PC-3 (cell line): ENCODE measurements around the gene SENP6. TPM values are rescaled to one million over a fixed set of nuclear protein-coding genes. Genes with fewer than 3 reads are reported as not detected.

Source experiments
- ATAC-seq: fragments of 200-7000 bp; cut with Tn5 transposase; 2 replicates; pipeline ENCODE4 v1.9.1; 2020; ENCODE audit warnings: mild to moderate bottlenecking, moderate library complexity
- BruUV-seq: library from RNA; stranded (reverse); fragments of 400-500 nt; replicated peaks from 2 replicates; lab custom pipeline; 2021; lab: Mats Ljungman, UMichigan
- CTCF ChIA-PET: fragments of 300-600 bp; sonication (Branson Sonifier 250); formaldehyde crosslinking; loops from one replicate; lab custom pipeline; 2022; ENCODE audit warnings: antibody characterized with exemption; lab: Charles Lee
- POLR2A ChIA-PET: fragments of 300-600 bp; sonication (Branson Sonifier 250); formaldehyde crosslinking; loops from one replicate; lab custom pipeline; 2022; ENCODE audit warnings: antibody characterized with exemption; ENCODE audit not compliant: unreplicated experiment; lab: Charles Lee
- DNase-seq: peaks from one replicate; pipeline ENCODE4 v3.0.0-alpha.2; 2015
- H2AFZ ChIP-seq: fragments of 300-600 bp; sonication (generic); 2 replicates; pipeline ENCODE4 v1.6.0; 2016; ENCODE audit warnings: antibody characterized with exemption, low read length
- H3F3A ChIP-seq: fragments of 300-600 bp; sonication (generic); one replicate; pipeline ENCODE4 v1.6.0; 2017; ENCODE audit warnings: antibody characterized with exemption, low read length, control low read depth, mild to moderate bottlenecking; ENCODE audit not compliant: unreplicated experiment
- H3K27ac ChIP-seq: fragments of 300-600 bp; sonication (generic); 2 replicates; pipeline ENCODE4 v1.5.1; 2016; ENCODE audit warnings: mild to moderate bottlenecking, low read length
- H3K27me3 ChIP-seq: fragments of 300-600 bp; sonication (generic); 2 replicates; pipeline ENCODE4 v1.6.1; 2016; ENCODE audit warnings: low read length, mixed read lengths
- H3K36me3 ChIP-seq: fragments of 300-600 bp; sonication (generic); 2 replicates; pipeline ENCODE4 v1.6.1; 2016; ENCODE audit warnings: low read depth, mixed run types, low read length, mixed read lengths
- H3K4me1 ChIP-seq: fragments of 300-600 bp; sonication (generic); 2 replicates; pipeline ENCODE4 v1.5.1; 2016; ENCODE audit warnings: low read length; ENCODE audit not compliant: insufficient read depth
- H3K4me2 ChIP-seq: fragments of 300-600 bp; sonication (generic); 2 replicates; pipeline ENCODE4 v1.6.0; 2016; ENCODE audit warnings: low read length
- H3K4me3 ChIP-seq: fragments of 300-600 bp; sonication (generic); 2 replicates; pipeline ENCODE4 v1.5.1; 2016; ENCODE audit warnings: mild to moderate bottlenecking, low read length, mixed read lengths
- H3K79me2 ChIP-seq: fragments of 300-600 bp; sonication (generic); 2 replicates; pipeline ENCODE4 v1.6.1; 2017; ENCODE audit warnings: low read length, mixed read lengths
- H3K9ac ChIP-seq: fragments of 300-600 bp; sonication (generic); 2 replicates; pipeline ENCODE4 v1.6.0; 2016; ENCODE audit warnings: mild to moderate bottlenecking, low read length
- H3K9me2 ChIP-seq: fragments of 300-600 bp; sonication (generic); replicated peaks from 2 replicates; pipeline ENCODE4 v1.6.1; 2016; ENCODE audit warnings: mixed run types, low read length, mixed read lengths
- H3K9me3 ChIP-seq: fragments of 300-600 bp; sonication (generic); 2 replicates; pipeline ENCODE4 v1.6.1; 2016; ENCODE audit warnings: low read length, mixed read lengths
- H4K20me1 ChIP-seq: fragments of 300-600 bp; sonication (generic); 2 replicates; pipeline ENCODE4 v1.6.1; 2016; ENCODE audit warnings: low read length, mixed read lengths
- EZH2 ChIP-seq: fragments of 300-600 bp; sonication (generic); IDR thresholded peaks from one replicate; pipeline ENCODE4 v1.6.1; 2017; ENCODE audit warnings: antibody characterized with exemption, mild to moderate bottlenecking, low read length; ENCODE audit not compliant: unreplicated experiment
- EZH2phosphoT487 ChIP-seq: fragments of 300-600 bp; sonication (generic); IDR thresholded peaks from 2 replicates; pipeline ENCODE4 v1.6.1; 2018; ENCODE audit warnings: mild to moderate bottlenecking, antibody characterized with exemption, low read length, borderline replicate concordance
- intact Hi-C: fragments of 100-400 bp; cut with micrococcal nuclease; formaldehyde crosslinking; loops from 2 replicates; pipeline ENCODE4 v1.9.0; 2023
- total RNA-seq: library from RNA; depleted of rRNA; stranded (reverse); fragments of >200 nt; gene quantifications from 2 replicates; pipeline ENCODE4 v1.2.3, GENCODE V29; 2014
- TF ChIP-seq, protein P1 (sequence below): fragments of 300-600 bp; sonication (generic); conservative IDR thresholded peaks from 2 replicates; pipeline ENCODE4 v1.5.1; 2017; ENCODE audit warnings: antibody characterized with exemption, low read depth, mild to moderate bottlenecking, low read length

SENP6 gene
- total RNA-seq, 1 experiment from 2014 or later = 36.3 TPM

- intact Hi-C loops = no loop called here
- CTCF ChIA-PET = no interaction called here
- no TSS peak for BruUV-seq
- Histone ChIP-seq H2AFZ (no peak overlapping the region), H4K20me1 (no peaks in the 10 kb centered on the region), H3K27ac (no peak overlapping the region), H3K79me2 (peaks cover 83% of the 10 kb centered on the region), H3F3A (no peaks in the 10 kb centered on the region), H3K9me2 (no peaks in the 10 kb centered on the region), H3K36me3 (no peaks in the 10 kb centered on the region), H3K27me3 (no peaks in the 10 kb centered on the region), H3K4me3 (no peak overlapping the region), H3K9me3 (no peaks in the 10 kb centered on the region), H3K4me2 (no peak overlapping the region), H3K9ac (no peak overlapping the region), H3K4me1 (peaks cover 19% of the 10 kb centered on the region)
- ATAC-seq (no peak), DNase-seq (no peak)
- no peak for TF ChIP-seq EZH2
- TF ChIP-seq, protein P1, sequence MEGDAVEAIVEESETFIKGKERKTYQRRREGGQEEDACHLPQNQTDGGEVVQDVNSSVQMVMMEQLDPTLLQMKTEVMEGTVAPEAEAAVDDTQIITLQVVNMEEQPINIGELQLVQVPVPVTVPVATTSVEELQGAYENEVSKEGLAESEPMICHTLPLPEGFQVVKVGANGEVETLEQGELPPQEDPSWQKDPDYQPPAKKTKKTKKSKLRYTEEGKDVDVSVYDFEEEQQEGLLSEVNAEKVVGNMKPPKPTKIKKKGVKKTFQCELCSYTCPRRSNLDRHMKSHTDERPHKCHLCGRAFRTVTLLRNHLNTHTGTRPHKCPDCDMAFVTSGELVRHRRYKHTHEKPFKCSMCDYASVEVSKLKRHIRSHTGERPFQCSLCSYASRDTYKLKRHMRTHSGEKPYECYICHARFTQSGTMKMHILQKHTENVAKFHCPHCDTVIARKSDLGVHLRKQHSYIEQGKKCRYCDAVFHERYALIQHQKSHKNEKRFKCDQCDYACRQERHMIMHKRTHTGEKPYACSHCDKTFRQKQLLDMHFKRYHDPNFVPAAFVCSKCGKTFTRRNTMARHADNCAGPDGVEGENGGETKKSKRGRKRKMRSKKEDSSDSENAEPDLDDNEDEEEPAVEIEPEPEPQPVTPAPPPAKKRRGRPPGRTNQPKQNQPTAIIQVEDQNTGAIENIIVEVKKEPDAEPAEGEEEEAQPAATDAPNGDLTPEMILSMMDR = no peak
- TF ChIP-seq EZH2phosphoT487 = no peak
- POLR2A ChIA-PET = no interaction called here
Measured at GRCh38 chr6:75755704-75756103, 154.0 kb downstream of the SENP6 start.

- no peak for DNase-seq
- H3K9me2 ChIP-seq = no peaks in the 10 kb centered on the region
- no peaks in the 10 kb centered on the region for H3K36me3 ChIP-seq
- POLR2A ChIA-PET = no interaction called here
- no peaks in the 10 kb centered on the region for H4K20me1 ChIP-seq
- no TSS peak for BruUV-seq
- no peak overlapping the region for H3K27ac ChIP-seq
- H2AFZ ChIP-seq = no peak overlapping the region
- H3F3A ChIP-seq = no peaks in the 10 kb centered on the region
- H3K79me2 ChIP-seq = peaks cover 81% of the 10 kb centered on the region
- TF ChIP-seq EZH2 (no peak), EZH2phosphoT487 (no peak)
- H3K27me3 ChIP-seq = no peaks in the 10 kb centered on the region
- intact Hi-C loops = no loop called here
- H3K4me1 ChIP-seq = peaks cover 13% of the 10 kb centered on the region
- ATAC-seq = no peak
- H3K9me3 ChIP-seq = no peaks in the 10 kb centered on the region
- no peak overlapping the region for H3K4me2 ChIP-seq
- H3K9ac ChIP-seq = no peak overlapping the region
- H3K4me3 ChIP-seq = no peak overlapping the region
- CTCF ChIA-PET = no interaction called here
Measured at GRCh38 chr6:75757295-75757694, 155.6 kb downstream of the SENP6 start.

DNA sequence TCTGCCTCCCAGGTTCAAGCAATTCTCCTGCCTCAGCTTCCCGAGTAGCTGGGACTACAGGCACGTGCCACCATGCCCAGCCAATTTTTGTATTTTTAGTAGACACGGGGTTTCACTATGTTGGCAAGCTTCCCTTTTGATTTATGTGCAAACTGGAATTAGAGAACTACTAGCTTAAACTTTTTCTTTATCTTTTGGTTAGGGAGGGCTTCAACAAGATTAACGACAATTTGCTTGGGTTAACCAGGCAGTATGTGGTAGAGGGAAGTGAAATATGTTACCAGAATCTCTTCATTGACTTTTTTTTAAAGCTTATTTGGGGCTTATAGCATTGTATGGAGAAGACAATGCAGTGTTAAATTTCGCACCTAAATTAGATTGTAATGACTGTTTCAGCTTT, 156.4 kb downstream of the SENP6 start:
- Histone ChIP-seq H3K27me3 (no peaks in the 10 kb centered on the region), H3K79me2 (peaks cover 77% of the 10 kb centered on the region), H3K9me3 (no peaks in the 10 kb centered on the region), H3K4me2 (no peak overlapping the region), H3K9ac (no peak overlapping the region), H3K36me3 (no peaks in the 10 kb centered on the region), H3K27ac (no peak overlapping the region), H2AFZ (no peak overlapping the region), H3K9me2 (no peaks in the 10 kb centered on the region), H3K4me3 (no peak overlapping the region), H3K4me1 (peaks cover 6% of the 10 kb centered on the region), H3F3A (no peaks in the 10 kb centered on the region), H4K20me1 (no peaks in the 10 kb centered on the region)
- TF ChIP-seq EZH2phosphoT487 = no peak
- no peak for TF ChIP-seq EZH2
- TF ChIP-seq, protein P1 = no peak
- ChIA-PET CTCF (no interaction called here), POLR2A (interaction anchor here (0.6 kb wide), 1 partner anchor 16 kb away, joined by 3 read pairs; no protein-coding TSS in a partner anchor)
- BruUV-seq = no TSS peak
- DNase-seq = no peak
- ATAC-seq = no peak
- intact Hi-C loops = no loop called here
